ENCODE measurements around the gene IPO11.

IPO11 gene

DNA sequence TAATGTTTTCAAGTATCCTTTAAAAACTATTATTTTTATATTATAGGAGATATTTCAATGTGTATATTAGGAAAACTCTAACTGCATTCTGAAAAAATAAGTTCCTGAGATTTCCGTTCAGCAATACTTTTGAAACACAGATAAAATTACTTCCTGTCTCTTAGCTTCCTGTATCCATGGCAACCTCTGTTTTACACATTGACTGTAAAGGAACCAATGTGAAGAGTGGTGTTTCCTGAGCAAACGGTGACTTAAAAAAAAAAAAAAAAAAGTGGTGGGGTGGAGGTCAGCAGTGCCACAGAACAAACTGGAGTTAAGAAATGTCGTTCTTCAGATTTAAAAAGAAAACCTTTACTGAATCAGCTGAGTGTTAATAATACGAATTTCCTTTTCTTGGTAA lies 166.0 kb downstream of the IPO11 start, which contains the start of gene LRRC70:
LRRC70 (plus strand) TSS at position 280 of the 400 bp plus-strand sequence. CDS start 620 bp downstream, outside the sequence.
- no peaks in the 10 kb centered on the region for H3K27me3 ChIP-seq (ENCODE audit: insufficient read depth, insufficient read length)
- DNase-seq (ENCODE audit: low read depth, low spot score) = peak; percentile 23
- peaks cover 2% of the 10 kb centered on the region for H3K36me3 ChIP-seq (ENCODE audit: insufficient read depth, insufficient read length, low read length)
- H3K9me3 ChIP-seq (ENCODE audit: insufficient read depth, low read length) = no peaks in the 10 kb centered on the region
- H3K4me3 ChIP-seq (ENCODE audit: insufficient read length, low read depth) = no peak within 1 kb of the TSS
- H3K4me1 ChIP-seq (ENCODE audit: insufficient read depth, insufficient read length) = no peaks in the 10 kb centered on the region
- TF ChIP-seq YY1 (IDR thresholded peaks at IDR 0.05; ENCODE audit: insufficient read depth, insufficient read length) (no peak), ZNF274 (IDR thresholded peaks at IDR 0.05; ENCODE audit: low read depth, low read length) (no peak), SUZ12 (IDR thresholded peaks at IDR 0.05; ENCODE audit: extremely low read depth, insufficient read depth, insufficient read length) (no peak)
- H3K9ac ChIP-seq (ENCODE audit: insufficient read length, low read depth) = no peak within 1 kb of the TSS

GRCh38 chr5:62579761-62580160 lies 167.2 kb downstream of the IPO11 start:
- DNase-seq (ENCODE audit: low read depth, low spot score) = no peak
- no peak for TF ChIP-seq ZNF274 (IDR thresholded peaks at IDR 0.05; ENCODE audit: low read depth, low read length)
- no peak for TF ChIP-seq SUZ12 (IDR thresholded peaks at IDR 0.05; ENCODE audit: extremely low read depth, insufficient read depth, insufficient read length)
- TF ChIP-seq YY1 (IDR thresholded peaks at IDR 0.05; ENCODE audit: insufficient read depth, insufficient read length) = no peak
- Histone ChIP-seq H3K4me1 (ENCODE audit: insufficient read depth, insufficient read length) (no peaks in the 10 kb centered on the region), H3K9me3 (ENCODE audit: insufficient read depth, low read length) (no peaks in the 10 kb centered on the region), H3K36me3 (ENCODE audit: insufficient read depth, insufficient read length, low read length) (peaks cover 2% of the 10 kb centered on the region), H3K9ac (ENCODE audit: insufficient read length, low read depth) (no peak overlapping the region), H3K4me3 (ENCODE audit: insufficient read length, low read depth) (no peak overlapping the region), H3K27me3 (ENCODE audit: insufficient read depth, insufficient read length) (no peaks in the 10 kb centered on the region)

GRCh38 chr5:62581836-62582597 lies 169.5 kb downstream of the IPO11 start:
- Histone ChIP-seq H3K27me3 (ENCODE audit: insufficient read depth, insufficient read length) (no peaks in the 10 kb centered on the region), H3K9me3 (ENCODE audit: insufficient read depth, low read length) (no peaks in the 10 kb centered on the region), H3K36me3 (ENCODE audit: insufficient read depth, insufficient read length, low read length) (peaks cover 2% of the 10 kb centered on the region), H3K4me1 (ENCODE audit: insufficient read depth, insufficient read length) (no peaks in the 10 kb centered on the region), H3K9ac (ENCODE audit: insufficient read length, low read depth) (no peak overlapping the region), H3K4me3 (ENCODE audit: insufficient read length, low read depth) (no peak overlapping the region)
- no peak for DNase-seq (ENCODE audit: low read depth, low spot score)
- TF ChIP-seq ZNF274 (IDR thresholded peaks at IDR 0.05; ENCODE audit: low read depth, low read length) = no peak
- no peak for TF ChIP-seq SUZ12 (IDR thresholded peaks at IDR 0.05; ENCODE audit: extremely low read depth, insufficient read depth, insufficient read length)
- no peak for TF ChIP-seq YY1 (IDR thresholded peaks at IDR 0.05; ENCODE audit: insufficient read depth, insufficient read length)

GRCh38 chr5:62584391-62584790 lies 171.8 kb downstream of the IPO11 start:
- no peak overlapping the region for H3K4me3 ChIP-seq (ENCODE audit: insufficient read length, low read depth)
- peaks cover 4% of the 10 kb centered on the region for H3K36me3 ChIP-seq (ENCODE audit: insufficient read depth, insufficient read length, low read length)
- no peak for DNase-seq (ENCODE audit: low read depth, low spot score)
- H3K4me1 ChIP-seq (ENCODE audit: insufficient read depth, insufficient read length) = no peaks in the 10 kb centered on the region
- H3K9ac ChIP-seq (ENCODE audit: insufficient read length, low read depth) = no peak overlapping the region
- no peaks in the 10 kb centered on the region for H3K27me3 ChIP-seq (ENCODE audit: insufficient read depth, insufficient read length)
- H3K9me3 ChIP-seq (ENCODE audit: insufficient read depth, low read length) = no peaks in the 10 kb centered on the region
- TF ChIP-seq ZNF274 (IDR thresholded peaks at IDR 0.05; ENCODE audit: low read depth, low read length) = no peak
- no peak for TF ChIP-seq YY1 (IDR thresholded peaks at IDR 0.05; ENCODE audit: insufficient read depth, insufficient read length)
- no peak for TF ChIP-seq SUZ12 (IDR thresholded peaks at IDR 0.05; ENCODE audit: extremely low read depth, insufficient read depth, insufficient read length)

- H3K9me3 ChIP-seq (ENCODE audit: insufficient read depth, low read length) = no peaks in the 10 kb centered on the region
- no peaks in the 10 kb centered on the region for H3K27me3 ChIP-seq (ENCODE audit: insufficient read depth, insufficient read length)
- H3K4me1 ChIP-seq (ENCODE audit: insufficient read depth, insufficient read length) = no peaks in the 10 kb centered on the region
- DNase-seq (ENCODE audit: low read depth, low spot score) = no peak
- H3K9ac ChIP-seq (ENCODE audit: insufficient read length, low read depth) = no peak overlapping the region
- TF ChIP-seq SUZ12 (IDR thresholded peaks at IDR 0.05; ENCODE audit: extremely low read depth, insufficient read depth, insufficient read length) = no peak
- TF ChIP-seq YY1 (IDR thresholded peaks at IDR 0.05; ENCODE audit: insufficient read depth, insufficient read length) = no peak
- no peak for TF ChIP-seq ZNF274 (IDR thresholded peaks at IDR 0.05; ENCODE audit: low read depth, low read length)
- H3K4me3 ChIP-seq (ENCODE audit: insufficient read length, low read depth) = no peak overlapping the region
- H3K36me3 ChIP-seq (ENCODE audit: insufficient read depth, insufficient read length, low read length) = peaks cover 4% of the 10 kb centered on the region
Measured at GRCh38 chr5:62585306-62585705, 172.7 kb downstream of the IPO11 start.

DNA sequence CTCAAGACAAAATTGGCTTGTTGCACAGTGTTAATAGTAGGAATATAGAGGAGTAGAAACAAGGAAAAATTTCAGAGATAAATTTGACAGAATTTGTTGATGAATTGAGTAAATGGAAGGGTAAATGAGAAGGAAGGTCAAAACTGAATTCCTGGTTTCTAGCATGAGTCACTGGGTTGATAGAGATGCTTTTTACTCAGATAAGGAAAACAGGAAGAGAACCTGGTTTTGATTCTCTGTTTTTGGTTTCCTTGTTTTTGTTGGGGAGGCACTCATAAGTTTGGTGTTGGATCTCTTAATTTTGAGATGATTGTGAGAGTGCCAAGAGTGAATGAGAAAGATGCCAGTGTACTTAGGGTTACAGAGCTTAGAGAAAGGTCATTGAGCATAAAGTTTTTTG lies 173.2 kb downstream of the IPO11 start:
- TF ChIP-seq ZNF274 (IDR thresholded peaks at IDR 0.05; ENCODE audit: low read depth, low read length) (no peak), SUZ12 (IDR thresholded peaks at IDR 0.05; ENCODE audit: extremely low read depth, insufficient read depth, insufficient read length) (no peak), YY1 (IDR thresholded peaks at IDR 0.05; ENCODE audit: insufficient read depth, insufficient read length) (no peak)
- H3K9ac ChIP-seq (ENCODE audit: insufficient read length, low read depth) = no peak overlapping the region
- no peak for DNase-seq (ENCODE audit: low read depth, low spot score)
- H3K4me1 ChIP-seq (ENCODE audit: insufficient read depth, insufficient read length) = no peaks in the 10 kb centered on the region
- H3K9me3 ChIP-seq (ENCODE audit: insufficient read depth, low read length) = no peaks in the 10 kb centered on the region
- H3K27me3 ChIP-seq (ENCODE audit: insufficient read depth, insufficient read length) = no peaks in the 10 kb centered on the region
- H3K36me3 ChIP-seq (ENCODE audit: insufficient read depth, insufficient read length, low read length) = peaks cover 2% of the 10 kb centered on the region
- no peak overlapping the region for H3K4me3 ChIP-seq (ENCODE audit: insufficient read length, low read depth)

- H3K4me3 ChIP-seq (ENCODE audit: insufficient read length, low read depth) = no peak overlapping the region
- no peak for DNase-seq (ENCODE audit: low read depth, low spot score)
- no peaks in the 10 kb centered on the region for H3K4me1 ChIP-seq (ENCODE audit: insufficient read depth, insufficient read length)
- no peak overlapping the region for H3K9ac ChIP-seq (ENCODE audit: insufficient read length, low read depth)
- no peaks in the 10 kb centered on the region for H3K27me3 ChIP-seq (ENCODE audit: insufficient read depth, insufficient read length)
- peaks cover 13% of the 10 kb centered on the region for H3K36me3 ChIP-seq (ENCODE audit: insufficient read depth, insufficient read length, low read length)
- H3K9me3 ChIP-seq (ENCODE audit: insufficient read depth, low read length) = no peaks in the 10 kb centered on the region
- TF ChIP-seq YY1 (IDR thresholded peaks at IDR 0.05; ENCODE audit: insufficient read depth, insufficient read length) (no peak), ZNF274 (IDR thresholded peaks at IDR 0.05; ENCODE audit: low read depth, low read length) (no peak), SUZ12 (IDR thresholded peaks at IDR 0.05; ENCODE audit: extremely low read depth, insufficient read depth, insufficient read length) (no peak)
Measured at GRCh38 chr5:62587737-62588136, 175.2 kb downstream of the IPO11 start.

Data from NT2/D1 (cell line).